Testis (tissue), 3 donors: Measurements from ENCODE around the gene EXOSC3. TPM values are rescaled to one million over a fixed set of nuclear protein-coding genes. Genes with fewer than 3 reads are reported as not detected.

ENCODE experiments used
- DNase-seq: peaks from one replicate; pipeline ENCODE4 v3.0.0-alpha.2; 2019
- H3K27ac ChIP-seq, 2 donors: fragments of 200-600 bp; sonication (generic); one replicate each; pipeline ENCODE4 v1.5.1; 2019
- H3K27me3 ChIP-seq: fragments of 200-600 bp; sonication (generic); one replicate; pipeline ENCODE4 v1.5.1; 2019
- H3K36me3 ChIP-seq: fragments of 200-600 bp; sonication (generic); one replicate; pipeline ENCODE4 v1.5.1; 2017; ENCODE audit warnings: low read depth; ENCODE audit errors: missing control alignments
- H3K4me1 ChIP-seq: fragments of 200-600 bp; sonication (generic); one replicate; pipeline ENCODE4 v1.5.1; 2019
- H3K4me3 ChIP-seq, 2 donors: fragments of 200-600 bp; sonication (generic); one replicate each; pipeline ENCODE4 v1.5.1; 2017 to 2019
- H3K9me3 ChIP-seq: fragments of 200-600 bp; sonication (generic); one replicate; pipeline ENCODE4 v1.5.1; 2017
- POLR2A ChIP-seq: fragments of 450-650 bp; IDR thresholded peaks from one replicate; pipeline ENCODE4 v1.6.1; 2017; ENCODE audit warnings: antibody characterized with exemption, mild to moderate bottlenecking, moderate library complexity
- WGBS, 2 donors: methylation state at CpG; one replicate each; pipeline ENCODE4 v1.1.5; 2018; 5-methylcytosine and 5-hydroxymethylcytosine counted together
- intact Hi-C: fragments of 100-400 bp; cut with DNase I; formaldehyde crosslinking; loops from one replicate; pipeline ENCODE4 v1.15.1; 2023; ENCODE audit warnings: low total_unique reads
- polyA plus RNA-seq: library from polyadenylated mRNA; stranded (reverse); fragments of 350-450 nt; fragmentation: Illumina TruSeq; extraction: RNeasy Lipid Tissue Mini Kit (QIAGEN cat#74804); gene quantifications from one replicate; pipeline ENCODE4 v1.2.3, GENCODE V29; 2014; ENCODE audit warnings: low read depth, low replicate concordance; ENCODE audit not compliant: insufficient read depth
- total RNA-seq, 2 donors: library from RNA; depleted of rRNA; stranded (reverse); fragments of >200 nt; gene quantifications; one replicate each; pipeline ENCODE4 v1.2.3, GENCODE V29; 2016
- TF ChIP-seq, protein P1 (sequence below), 3 experiments: fragments of 450-650 bp in 2 of 3; fragments of 200-600 bp in 1 of 3; sonication (generic) in 1 of 3; IDR thresholded peaks; one replicate each; pipeline ENCODE4 v1.5.1; 2016 to 2019; ENCODE audit warnings: antibody characterized with exemption in 3 of 3, mild to moderate bottlenecking in 2 of 3, moderate library complexity in 1 of 3

Gene EXOSC3
- total and polyA plus RNA-seq, 3 donors from 2014 or later: 74.3 to 78.4 (median 75.6) TPM

GRCh38 chr9:37746448-37747270, 38.2 kb downstream of the EXOSC3 start:
- no peaks in the 10 kb centered on the region for H3K27me3 ChIP-seq
- TF ChIP-seq, protein P1, sequence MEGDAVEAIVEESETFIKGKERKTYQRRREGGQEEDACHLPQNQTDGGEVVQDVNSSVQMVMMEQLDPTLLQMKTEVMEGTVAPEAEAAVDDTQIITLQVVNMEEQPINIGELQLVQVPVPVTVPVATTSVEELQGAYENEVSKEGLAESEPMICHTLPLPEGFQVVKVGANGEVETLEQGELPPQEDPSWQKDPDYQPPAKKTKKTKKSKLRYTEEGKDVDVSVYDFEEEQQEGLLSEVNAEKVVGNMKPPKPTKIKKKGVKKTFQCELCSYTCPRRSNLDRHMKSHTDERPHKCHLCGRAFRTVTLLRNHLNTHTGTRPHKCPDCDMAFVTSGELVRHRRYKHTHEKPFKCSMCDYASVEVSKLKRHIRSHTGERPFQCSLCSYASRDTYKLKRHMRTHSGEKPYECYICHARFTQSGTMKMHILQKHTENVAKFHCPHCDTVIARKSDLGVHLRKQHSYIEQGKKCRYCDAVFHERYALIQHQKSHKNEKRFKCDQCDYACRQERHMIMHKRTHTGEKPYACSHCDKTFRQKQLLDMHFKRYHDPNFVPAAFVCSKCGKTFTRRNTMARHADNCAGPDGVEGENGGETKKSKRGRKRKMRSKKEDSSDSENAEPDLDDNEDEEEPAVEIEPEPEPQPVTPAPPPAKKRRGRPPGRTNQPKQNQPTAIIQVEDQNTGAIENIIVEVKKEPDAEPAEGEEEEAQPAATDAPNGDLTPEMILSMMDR (IDR thresholded peaks at IDR 0.05): no peak
- TF ChIP-seq POLR2A: no peak
- no peaks in the 10 kb centered on the region for H3K9me3 ChIP-seq
- no peak overlapping the region for H3K4me3 ChIP-seq
- H3K36me3 ChIP-seq: no peaks in the 10 kb centered on the region
- no peaks in the 10 kb centered on the region for H3K4me1 ChIP-seq
- intact Hi-C loops: no loop called here
- no peak for DNase-seq
- no peak overlapping the region for H3K27ac ChIP-seq
- 81 to 83% methylated on average over 20 to 24 of the region's 24 CpGs for WGBS, 2 donors

- DNase-seq: no peak
- H3K9me3 ChIP-seq: no peaks in the 10 kb centered on the region
- H3K36me3 ChIP-seq: no peaks in the 10 kb centered on the region
- H3K27ac ChIP-seq: no peak overlapping the region
- H3K4me3 ChIP-seq: no peak overlapping the region
- intact Hi-C loops: no loop called here
- no peak for TF ChIP-seq POLR2A
- TF ChIP-seq, protein P1 (IDR thresholded peaks at IDR 0.05): no peak
- no peaks in the 10 kb centered on the region for H3K27me3 ChIP-seq
- WGBS, 2 donors: 65 to 80% methylated on average over 1 to 8 of the region's 8 CpGs
- no peaks in the 10 kb centered on the region for H3K4me1 ChIP-seq
These were observed 38.9 kb downstream of the EXOSC3 start for GRCh38 chr9:37745970-37746369.

- Histone ChIP-seq H3K36me3 (no peaks in the 10 kb centered on the region), H3K9me3 (no peaks in the 10 kb centered on the region), H3K27ac (no peak overlapping the region), H3K4me1 (no peaks in the 10 kb centered on the region), H3K27me3 (no peaks in the 10 kb centered on the region), H3K4me3 (no peak overlapping the region)
- TF ChIP-seq, protein P1 (IDR thresholded peaks at IDR 0.05): no peak
- no peak for TF ChIP-seq POLR2A
- intact Hi-C loops: no loop called here
- DNase-seq: no peak
- 74 to 94% methylated on average over 6 to 15 of the region's 15 CpGs for WGBS, 2 donors
These were observed 44.1 kb downstream of the EXOSC3 start for GRCh38 chr9:37740631-37741328.

DNA sequence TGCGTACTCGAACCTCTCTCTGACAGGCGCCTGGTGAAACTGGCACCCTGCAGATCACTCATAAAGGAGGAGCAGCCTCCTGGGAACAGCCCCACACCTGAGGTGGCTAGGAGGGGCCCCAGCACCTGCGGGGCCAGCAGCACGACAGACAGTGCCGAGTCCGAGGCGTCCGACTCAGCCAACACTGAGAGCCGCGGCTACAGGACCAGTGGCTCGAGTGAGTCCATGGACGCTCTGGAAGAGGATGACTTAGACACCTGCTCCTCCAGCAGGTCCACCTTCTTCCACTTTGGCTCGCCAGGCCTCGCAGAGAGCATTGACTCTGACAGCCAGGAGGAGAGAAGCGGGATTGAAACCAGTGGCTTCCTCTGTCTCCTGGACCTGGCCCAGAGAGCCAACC, 44.7 kb downstream of the EXOSC3 start:
- 92% methylated on average over 16 of the region's 16 CpGs; no CpG with 5 or more reads in 1 of the 2 donors for WGBS, 2 donors
- no peak for DNase-seq
- Histone ChIP-seq H3K36me3 (no peaks in the 10 kb centered on the region), H3K4me1 (no peaks in the 10 kb centered on the region), H3K27me3 (no peaks in the 10 kb centered on the region), H3K27ac (no peak overlapping the region), H3K4me3 (no peak overlapping the region), H3K9me3 (no peaks in the 10 kb centered on the region)
- TF ChIP-seq, protein P1 (IDR thresholded peaks at IDR 0.05): no peak
- no peak for TF ChIP-seq POLR2A
- intact Hi-C loops: no loop called here
